Occipital lobe (tissue), 2 donors: ENCODE measurements around the gene JARID2. TPM values are rescaled to one million over a fixed set of nuclear protein-coding genes. Genes with fewer than 3 reads are reported as not detected.

Experiments used
- DNase-seq: peaks from one replicate; lab custom pipeline; 2025; lab: John Stamatoyannopoulos, UW
- total RNA-seq: library from RNA; depleted of rRNA; stranded (reverse); fragments of >200 nt; gene quantifications from one replicate; pipeline ENCODE4 v1.2.3, GENCODE V29; 2014

The JARID2 gene
- total RNA-seq, 1 donor from 2014 or later = 18.6 TPM

DNA sequence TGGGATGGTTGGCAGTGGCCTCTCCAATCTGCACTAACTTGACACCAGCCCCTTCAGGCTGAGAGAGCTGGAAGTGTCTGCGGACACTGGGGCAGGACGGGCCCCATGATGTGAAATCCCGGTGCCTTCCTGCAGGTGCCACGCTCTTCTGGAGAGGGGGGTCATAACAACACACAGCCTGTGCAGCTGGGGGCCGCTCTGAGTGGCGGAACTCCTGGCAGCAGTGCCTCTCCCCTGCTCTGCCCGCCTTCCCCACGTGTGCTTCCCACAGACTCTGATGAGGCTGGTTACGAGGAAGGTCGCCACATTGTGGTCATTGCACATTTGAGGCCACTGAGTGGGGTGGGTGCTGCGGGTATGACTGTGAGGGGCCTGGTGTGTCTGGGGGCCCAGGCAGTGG, 271.7 kb downstream of the JARID2 start:
- DNase-seq = no peak

DNA sequence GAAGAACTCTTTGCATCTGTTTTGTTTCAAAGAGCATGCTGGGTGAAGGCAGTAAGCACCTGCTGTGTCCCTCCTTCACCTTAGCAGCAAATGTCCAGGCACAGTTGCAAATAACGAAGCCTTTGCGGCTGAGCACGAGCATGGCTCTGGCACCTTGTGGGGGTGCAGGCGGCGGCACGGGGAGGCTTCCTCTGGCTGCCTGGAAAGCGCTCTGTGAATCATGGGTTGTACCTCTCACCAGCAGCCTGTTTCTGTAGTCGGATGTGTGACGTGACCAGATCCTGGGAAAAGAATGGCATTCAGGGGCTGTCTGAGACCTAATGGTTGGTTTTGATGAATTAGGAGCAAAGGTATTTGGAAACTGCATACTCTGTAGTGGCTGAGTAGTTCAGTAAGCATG, 272.2 kb downstream of the JARID2 start:
- DNase-seq = peak; percentile 22

- no peak for DNase-seq
Measured at GRCh38 chr6:15518878-15519277, 273.0 kb downstream of the JARID2 start.

DNA sequence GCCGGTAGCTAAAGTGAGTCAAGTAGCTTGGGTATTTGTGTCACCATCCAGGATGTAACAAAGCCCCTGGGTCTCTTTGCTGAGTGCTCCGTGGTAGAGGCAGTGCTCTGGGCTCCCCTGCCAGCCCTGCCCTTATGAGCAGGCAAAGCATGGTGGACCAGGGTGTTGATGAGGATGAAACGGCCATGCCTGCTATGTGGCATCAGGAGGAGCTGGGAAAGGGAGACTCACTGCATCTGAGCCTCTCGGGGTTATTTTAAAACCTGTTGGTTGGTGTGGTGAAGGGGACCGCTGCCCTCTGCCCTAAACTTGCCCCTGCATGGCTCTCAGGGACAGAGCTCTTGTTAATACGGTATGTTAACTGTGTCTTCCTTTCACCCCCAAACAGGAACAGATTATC, 273.8 kb downstream of the JARID2 start:
- no peak for DNase-seq

DNA sequence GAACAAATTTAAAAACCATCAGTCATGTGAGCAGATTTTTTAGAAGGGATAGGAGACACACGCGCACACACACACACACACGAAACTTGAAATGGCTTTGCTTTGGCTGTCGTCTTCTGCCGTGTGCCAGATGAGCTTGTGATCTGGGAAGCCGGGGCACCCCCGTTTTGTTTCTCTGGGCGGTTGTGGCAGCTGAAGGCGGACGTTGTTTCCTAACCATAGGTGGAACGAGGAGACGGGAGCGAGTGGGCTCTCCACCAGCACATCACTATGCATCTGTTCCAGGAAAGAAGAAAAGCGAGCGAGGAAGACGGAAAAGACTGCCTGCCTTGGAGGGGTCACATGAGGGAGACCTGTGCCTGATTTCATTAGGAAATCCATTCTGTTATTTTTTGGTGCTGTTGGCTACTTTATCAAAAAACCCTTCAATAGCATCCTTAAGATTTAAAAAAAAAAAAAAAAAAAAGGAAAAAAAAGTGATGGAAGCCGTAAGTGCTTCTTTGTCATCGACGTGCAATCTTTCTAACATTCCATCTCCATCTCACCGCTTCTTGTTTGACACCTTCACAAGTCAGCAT, 274.8 kb downstream of the JARID2 start:
- DNase-seq = no peak

GRCh38 chr6:15521582-15521981, 275.7 kb downstream of the JARID2 start:
- DNase-seq = no peak

- no peak for DNase-seq
Measured at GRCh38 chr6:15522026-15522425, 276.2 kb downstream of the JARID2 start.

- DNase-seq = no peak
Measured at GRCh38 chr6:15522427-15522826, 276.6 kb downstream of the JARID2 start.

GRCh38 chr6:15522856-15523529, 277.1 kb downstream of the JARID2 start:
- DNase-seq = no peak

DNA sequence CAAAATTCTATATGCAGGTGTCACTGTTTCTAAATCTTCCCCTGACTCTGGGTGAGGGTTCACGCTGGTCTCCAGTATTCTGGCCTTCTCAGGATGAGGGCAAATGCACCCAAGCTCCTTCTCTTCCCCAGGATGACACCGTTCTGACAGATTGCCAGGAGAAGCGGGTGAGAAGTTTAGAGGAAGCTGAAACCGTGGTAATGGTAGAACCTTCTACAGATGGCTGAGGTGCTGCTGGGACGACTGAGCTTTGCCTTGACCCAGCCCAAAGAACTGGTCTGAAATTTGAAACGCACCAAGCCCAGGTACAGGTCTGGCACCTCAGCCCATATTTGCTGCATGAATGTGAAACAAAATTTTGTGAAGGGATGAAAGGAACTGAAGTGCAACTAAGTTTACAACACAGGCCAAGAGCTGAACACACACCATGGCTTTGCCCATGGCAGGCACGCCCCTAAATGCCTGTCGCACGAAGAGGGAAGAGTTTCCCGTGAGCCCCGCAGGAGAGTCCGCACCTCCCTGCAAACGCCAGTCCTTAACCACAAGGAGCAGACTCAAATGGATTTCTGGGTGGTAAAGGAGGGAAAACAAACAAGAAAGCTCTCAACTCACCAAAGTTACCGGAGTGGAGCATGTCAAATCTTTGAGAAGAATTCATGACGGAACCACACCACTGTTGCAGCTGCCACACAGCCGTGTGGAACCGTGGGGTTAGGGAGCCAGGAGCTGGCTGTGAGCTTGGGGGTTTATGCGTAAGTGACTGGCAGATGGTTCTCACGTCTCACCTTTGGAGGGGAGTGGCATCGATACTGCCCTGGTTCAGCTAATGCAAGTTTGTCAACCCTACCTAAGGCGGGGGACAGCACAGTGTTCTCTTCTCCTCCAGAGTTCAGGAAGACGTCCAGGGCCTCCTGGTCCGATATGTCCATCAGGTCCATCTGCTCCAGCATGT, 278.1 kb downstream of the JARID2 start:
- no peak for DNase-seq

GRCh38 chr6:15524861-15525401, 279.1 kb downstream of the JARID2 start:
- no peak for DNase-seq

GRCh38 chr6:15526212-15526701, 280.4 kb downstream of the JARID2 start:
- DNase-seq = no peak

DNA sequence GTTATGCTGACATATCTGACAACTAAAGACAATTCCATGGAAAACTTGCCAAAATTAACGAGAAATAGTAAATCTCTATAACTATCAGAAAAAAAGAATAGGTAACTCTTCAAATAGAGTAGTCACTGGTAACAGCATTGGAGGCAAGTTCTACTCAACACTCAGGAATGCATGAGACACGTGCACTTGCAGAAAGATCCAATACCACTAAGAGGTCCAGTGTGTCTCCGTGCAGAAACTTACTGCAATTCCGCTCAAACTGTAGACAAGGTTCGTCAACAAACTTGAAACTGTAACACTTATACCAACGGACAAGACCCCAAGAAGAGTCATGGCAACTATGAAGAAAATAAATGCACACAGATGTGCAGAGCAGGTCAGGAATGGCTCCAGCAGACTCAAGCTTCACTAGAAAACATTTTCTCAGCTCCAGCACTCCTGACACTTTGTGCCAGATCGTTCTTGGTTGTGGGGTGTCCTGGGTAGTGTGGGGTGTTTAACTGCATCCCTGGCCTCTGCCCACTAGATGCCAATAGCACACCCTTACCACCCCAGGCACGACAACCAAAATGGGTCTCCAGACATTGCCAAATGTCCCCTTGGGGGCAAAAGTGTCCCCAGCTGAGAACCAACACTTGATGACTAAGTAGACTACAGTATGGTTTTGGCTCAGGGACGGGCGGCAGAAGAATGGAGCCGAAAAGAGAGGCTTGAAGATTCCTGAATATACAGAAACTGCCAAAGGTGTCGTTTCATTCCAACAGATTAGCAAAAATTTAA, 282.2 kb downstream of the JARID2 start:
- DNase-seq = no peak

DNA sequence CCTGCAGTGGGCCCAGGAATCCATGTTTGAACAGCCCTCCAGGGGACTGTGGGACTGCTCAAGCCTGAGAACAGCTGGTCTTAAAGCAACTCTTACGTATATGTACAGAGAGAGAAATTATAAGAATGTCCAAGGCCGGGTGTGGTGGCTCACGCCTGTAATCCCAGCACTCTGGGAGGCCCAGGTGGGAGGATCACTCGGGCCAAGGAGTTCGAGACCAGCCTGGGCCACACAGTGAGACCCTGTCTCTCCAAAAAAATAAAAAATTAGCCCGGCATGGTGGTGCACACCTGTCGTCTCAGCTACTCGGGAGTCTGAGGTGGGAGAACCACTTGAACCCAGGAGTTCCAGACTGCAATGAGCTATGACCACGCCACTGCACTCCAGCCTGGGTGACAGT, 283.0 kb downstream of the JARID2 start:
- DNase-seq = no peak

DNA sequence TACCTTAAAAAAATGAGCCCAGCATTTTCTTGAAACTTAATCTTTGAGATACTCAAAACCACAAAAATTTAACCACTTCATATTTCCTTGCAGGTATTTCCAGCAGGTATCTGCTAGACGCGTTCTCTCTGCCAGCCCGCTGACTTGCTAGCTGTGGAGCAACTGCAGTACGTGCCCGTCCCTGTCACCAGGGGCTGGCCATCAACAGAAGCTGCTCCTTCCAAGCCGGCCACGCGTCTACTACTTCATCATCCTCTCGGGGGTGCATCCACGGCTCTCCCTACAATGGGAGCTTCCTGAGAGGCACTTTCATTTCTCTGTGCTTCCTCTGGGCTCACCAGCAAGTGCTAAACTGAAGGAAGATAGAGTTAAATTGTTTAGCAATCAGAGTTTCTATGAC, 284.5 kb downstream of the JARID2 start:
- DNase-seq = no peak

- no peak for DNase-seq
Measured at GRCh38 chr6:15531973-15532372, 286.1 kb downstream of the JARID2 start.

- no peak for DNase-seq
Measured at GRCh38 chr6:15533379-15534026, 287.6 kb downstream of the JARID2 start.

DNA sequence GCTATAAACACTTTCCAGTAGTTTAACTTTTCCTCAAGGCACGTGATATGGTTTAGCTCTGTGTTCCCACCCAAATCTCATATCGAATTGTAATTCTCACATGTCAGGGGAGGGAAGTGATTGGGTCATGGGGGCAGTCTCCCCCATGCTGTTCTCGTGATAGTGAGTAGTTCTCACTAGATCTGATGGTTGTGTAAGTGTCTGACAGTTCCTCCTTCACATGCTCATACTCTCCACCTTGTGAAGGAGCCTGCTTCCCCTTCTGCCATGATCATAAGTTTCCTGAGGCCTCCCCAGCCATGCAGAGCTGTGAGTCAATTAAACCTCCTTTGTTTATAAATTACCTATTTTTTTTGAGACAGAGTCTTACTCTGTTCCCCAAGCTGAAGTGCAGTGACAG, 289.1 kb downstream of the JARID2 start:
- no peak for DNase-seq

- DNase-seq = no peak
Measured at GRCh38 chr6:15535495-15536197, 289.8 kb downstream of the JARID2 start.
